ENCODE results near the gene YWHAE.

YWHAE gene

GRCh38 chr17:1322480-1322879 is 77.5 kb downstream of the YWHAE start:
- TF ChIP-seq CTCF (IDR thresholded peaks at IDR 0.05; ENCODE audit: insufficient read depth, low read length, poor library complexity, severe bottlenecking): no peak
- TF ChIP-seq EZH2phosphoT487 (conservative IDR thresholded peaks at IDR 0.05; ENCODE audit: low read length): no peak
- Histone ChIP-seq H3K79me2 (ENCODE audit: insufficient read depth, low read length) (no peaks in the 10 kb centered on the region), H3K4me3 (ENCODE audit: insufficient read depth, low read length, poor library complexity, severe bottlenecking) (no peak overlapping the region), H3K36me3 (ENCODE audit: low read length) (no peaks in the 10 kb centered on the region), H3K27me3 (ENCODE audit: low read length) (no peaks in the 10 kb centered on the region), H4K20me1 (ENCODE audit: low read depth, low read length) (no peaks in the 10 kb centered on the region), H3K4me2 (ENCODE audit: low read depth, low read length, poor library complexity, severe bottlenecking) (no peak overlapping the region), H3K9me2 (replicated peaks; ENCODE audit: insufficient read depth, low read length) (no peaks in the 10 kb centered on the region), H3K9ac (ENCODE audit: low read length) (no peak overlapping the region), H3F3A (ENCODE audit: insufficient read depth) (no peaks in the 10 kb centered on the region), H3K27ac (ENCODE audit: low read depth, low read length) (no peak overlapping the region), H2AFZ (ENCODE audit: low read depth, low read length, severe bottlenecking) (no peak overlapping the region), H3K9me3 (ENCODE audit: insufficient read depth, low read length) (no peaks in the 10 kb centered on the region)

GRCh38 chr17:1322014-1322428 is 78.0 kb downstream of the YWHAE start:
- Histone ChIP-seq H3K27me3 (ENCODE audit: low read length) (no peaks in the 10 kb centered on the region), H3F3A (ENCODE audit: insufficient read depth) (no peaks in the 10 kb centered on the region), H3K9me2 (replicated peaks; ENCODE audit: insufficient read depth, low read length) (no peaks in the 10 kb centered on the region), H3K36me3 (ENCODE audit: low read length) (no peaks in the 10 kb centered on the region), H3K9me3 (ENCODE audit: insufficient read depth, low read length) (no peaks in the 10 kb centered on the region), H3K4me3 (ENCODE audit: insufficient read depth, low read length, poor library complexity, severe bottlenecking) (no peak overlapping the region), H2AFZ (ENCODE audit: low read depth, low read length, severe bottlenecking) (no peak overlapping the region), H3K27ac (ENCODE audit: low read depth, low read length) (no peak overlapping the region), H4K20me1 (ENCODE audit: low read depth, low read length) (no peaks in the 10 kb centered on the region), H3K4me2 (ENCODE audit: low read depth, low read length, poor library complexity, severe bottlenecking) (no peak overlapping the region), H3K79me2 (ENCODE audit: insufficient read depth, low read length) (no peaks in the 10 kb centered on the region), H3K9ac (ENCODE audit: low read length) (no peak overlapping the region)
- TF ChIP-seq EZH2phosphoT487 (conservative IDR thresholded peaks at IDR 0.05; ENCODE audit: low read length) (no peak), CTCF (IDR thresholded peaks at IDR 0.05; ENCODE audit: insufficient read depth, low read length, poor library complexity, severe bottlenecking) (no peak)

- no peak overlapping the region for H3K4me3 ChIP-seq (ENCODE audit: insufficient read depth, low read length, poor library complexity, severe bottlenecking)
- no peaks in the 10 kb centered on the region for H4K20me1 ChIP-seq (ENCODE audit: low read depth, low read length)
- no peak overlapping the region for H3K4me2 ChIP-seq (ENCODE audit: low read depth, low read length, poor library complexity, severe bottlenecking)
- no peaks in the 10 kb centered on the region for H3K79me2 ChIP-seq (ENCODE audit: insufficient read depth, low read length)
- no peak overlapping the region for H3K9ac ChIP-seq (ENCODE audit: low read length)
- no peaks in the 10 kb centered on the region for H3K36me3 ChIP-seq (ENCODE audit: low read length)
- TF ChIP-seq EZH2phosphoT487 (conservative IDR thresholded peaks at IDR 0.05; ENCODE audit: low read length) (no peak), CTCF (IDR thresholded peaks at IDR 0.05; ENCODE audit: insufficient read depth, low read length, poor library complexity, severe bottlenecking) (no peak)
- H3F3A ChIP-seq (ENCODE audit: insufficient read depth): no peaks in the 10 kb centered on the region
- H3K9me2 ChIP-seq (replicated peaks; ENCODE audit: insufficient read depth, low read length): no peaks in the 10 kb centered on the region
- no peak overlapping the region for H2AFZ ChIP-seq (ENCODE audit: low read depth, low read length, severe bottlenecking)
- no peak overlapping the region for H3K27ac ChIP-seq (ENCODE audit: low read depth, low read length)
- H3K27me3 ChIP-seq (ENCODE audit: low read length): no peaks in the 10 kb centered on the region
- H3K9me3 ChIP-seq (ENCODE audit: insufficient read depth, low read length): no peaks in the 10 kb centered on the region
Observed at GRCh38 chr17:1315891-1316403, 84.1 kb downstream of the YWHAE start.
